B cell (primary cell): ENCODE data around the gene C2CD4C. TPM values are rescaled to one million over a fixed set of nuclear protein-coding genes. Genes with fewer than 3 reads are reported as not detected.

Experiments used
- ATAC-seq: fragments of 200-7000 bp; cut with Tn5 transposase; one replicate; pipeline ENCODE4 v1.10.0; 2021; ENCODE audit warnings: low read depth, mild to moderate bottlenecking, moderate number of reproducible peaks, moderate library complexity
- CTCF ChIA-PET: fragments of 350-600 bp; sonication (Branson Sonifier 250); formaldehyde crosslinking; loops from one replicate; lab custom pipeline; 2021; ENCODE audit warnings: antibody characterized with exemption, inconsistent platforms; lab: Charles Lee
- POLR2A ChIA-PET: fragments of 350-600 bp; sonication (Branson Sonifier 250); formaldehyde crosslinking; loops from one replicate; lab custom pipeline; 2021; ENCODE audit warnings: antibody characterized with exemption; lab: Charles Lee
- DNase-seq: peaks from one replicate; pipeline ENCODE4 v3.0.0; 2013
- H2AFZ ChIP-seq: 2 replicates; pipeline ENCODE4 v1.6.1; 2012; ENCODE audit warnings: mild to moderate bottlenecking, low read depth, low read length; ENCODE audit not compliant: insufficient read depth, poor library complexity, severe bottlenecking
- H3K27ac ChIP-seq, 2 donors: 1 replicate in 1 of 2; 2 replicates in 1 of 2; pipeline ENCODE4 v1.5.1; 2012 to 2013; ENCODE audit warnings: low read length in 2 of 2, mild to moderate bottlenecking in 2 of 2, moderate library complexity in 1 of 2
- H3K27me3 ChIP-seq, 4 experiments: fragments of 200-600 bp in 1 of 4; sonication (generic) in 1 of 4; replicated peaks in 1 of 4; 1 replicate in 2 of 4; 2 replicates in 2 of 4; pipeline versions ENCODE4 v1.6.1 to v1.7.0; 2013 to 2016; ENCODE audit warnings: low read length in 3 of 4, mild to moderate bottlenecking in 2 of 4, mixed read lengths in 1 of 4, moderate library complexity in 1 of 4; ENCODE audit not compliant: insufficient read depth in 4 of 4, control insufficient read depth in 3 of 4; ENCODE audit errors: control extremely low read depth in 1 of 4
- H3K36me3 ChIP-seq, 2 experiments: replicated peaks in 1 of 2; 1 replicate in 1 of 2; 2 replicates in 1 of 2; pipeline versions ENCODE4 v1.6.1 to v1.7.1; 2013; ENCODE audit warnings: low read length in 1 of 2; ENCODE audit not compliant: insufficient read depth in 2 of 2, control insufficient read depth in 1 of 2; ENCODE audit errors: control extremely low read depth in 1 of 2, extremely low read depth in 1 of 2
- H3K4me1 ChIP-seq, 2 donors: fragments of 200-600 bp in 1 of 2; sonication (generic) in 1 of 2; 1 replicate in 1 of 2; 2 replicates in 1 of 2; pipeline versions ENCODE4 v1.5.1 to v1.6.1; 2013 to 2017; ENCODE audit warnings: low read length in 2 of 2; ENCODE audit not compliant: control insufficient read depth in 2 of 2, insufficient read depth in 2 of 2
- H3K4me2 ChIP-seq: replicated peaks from 2 replicates; pipeline ENCODE3; 2012; ENCODE audit warnings: mild to moderate bottlenecking, low read depth, low read length; ENCODE audit not compliant: poor library complexity, severe bottlenecking
- H3K4me3 ChIP-seq, 5 experiments: fragments of 200-600 bp in 1 of 5; sonication (generic) in 1 of 5; 1 replicate in 3 of 5; 2 replicates in 2 of 5; pipeline versions ENCODE4 v1.5.1 to v1.7.0; 2011 to 2016; ENCODE audit warnings: low read length in 4 of 5, mild to moderate bottlenecking in 4 of 5, low read depth in 2 of 5, control low read depth in 1 of 5, moderate library complexity in 1 of 5; ENCODE audit not compliant: insufficient read depth in 1 of 5; ENCODE audit errors: control extremely low read depth in 1 of 5, extremely low read depth in 1 of 5
- H3K79me2 ChIP-seq: fragments of 200-600 bp; sonication (generic); one replicate; pipeline ENCODE4 v1.6.0; 2016; ENCODE audit warnings: low read length; ENCODE audit not compliant: control insufficient read depth, insufficient read depth
- H3K9ac ChIP-seq: fragments of 200-600 bp; sonication (generic); 2 replicates; pipeline ENCODE4 v1.6.1; 2017; ENCODE audit warnings: mild to moderate bottlenecking, low read length, moderate library complexity
- H3K9me3 ChIP-seq, 3 donors: one replicate each; pipeline versions ENCODE4 v1.6.1 to v1.7.1; 2013; ENCODE audit warnings: low read length in 2 of 3; ENCODE audit not compliant: control insufficient read depth in 2 of 3, insufficient read depth in 1 of 3; ENCODE audit errors: control extremely low read depth in 1 of 3
- H4K20me1 ChIP-seq: 2 replicates; pipeline ENCODE4 v1.6.0; 2012; ENCODE audit warnings: mild to moderate bottlenecking, low read length; ENCODE audit not compliant: insufficient read depth, control insufficient read depth, poor library complexity, severe bottlenecking
- H3K27ac Mint-ChIP-seq: one replicate; pipeline ENCODE4 v1.8.0; 2021; ENCODE audit warnings: mixed read lengths
- H3K27me3 Mint-ChIP-seq: one replicate; pipeline ENCODE4 v1.8.0; 2021; ENCODE audit warnings: mixed read lengths
- H3K4me1 Mint-ChIP-seq: one replicate; pipeline ENCODE4 v1.8.0; 2021; ENCODE audit warnings: mixed read lengths
- H3K4me3 Mint-ChIP-seq: one replicate; pipeline ENCODE4 v1.8.0; 2021; ENCODE audit warnings: mixed read lengths
- H3K9me3 Mint-ChIP-seq: one replicate; pipeline ENCODE4 v1.8.0; 2022; ENCODE audit warnings: mixed read lengths; ENCODE audit not compliant: insufficient read depth
- EZH2 ChIP-seq: IDR thresholded peaks from 2 replicates; pipeline ENCODE4 v1.6.1; 2012; ENCODE audit warnings: borderline replicate concordance, low read depth, mild to moderate bottlenecking, moderate library complexity, low read length; ENCODE audit not compliant: insufficient read depth, poor library complexity, severe bottlenecking
- WGBS: methylation state at CpG from one replicate; pipeline ENCODE4 v1.1.5; 2013; ENCODE audit warnings: missing lambda C conversion rate; ENCODE audit not compliant: insufficient coverage; 5-methylcytosine and 5-hydroxymethylcytosine counted together
- intact Hi-C: fragments of 100-400 bp; cut with micrococcal nuclease; formaldehyde crosslinking; loops from one replicate; pipeline ENCODE4 v1.10.0; 2022
- polyA plus RNA-seq: library from polyadenylated mRNA; depleted of rRNA; stranded (reverse); fragments of >200 nt; gene quantifications from 2 replicates; pipeline ENCODE4 v1.2.3, GENCODE V29; 2012
- total RNA-seq, 2 donors: library from RNA; stranded (reverse); fragments of 120-200 nt in 1 of 2; gene quantifications; 1 replicate in 1 of 2; 2 replicates in 1 of 2; pipeline versions ENCODE4 v1.2.3 to v1.2.4, GENCODE V29; 2013 to 2022
- TF ChIP-seq, protein P1 (sequence below): fragments of 200-600 bp; IDR thresholded peaks from one replicate; pipeline ENCODE4 v1.8.0; 2022; ENCODE audit warnings: antibody characterized with exemption, mild to moderate bottlenecking

C2CD4C gene
- total and polyA plus RNA-seq, 2 donors (not counting 1 experiment from before 2014, with no cell fraction given) = not detected

DNA sequence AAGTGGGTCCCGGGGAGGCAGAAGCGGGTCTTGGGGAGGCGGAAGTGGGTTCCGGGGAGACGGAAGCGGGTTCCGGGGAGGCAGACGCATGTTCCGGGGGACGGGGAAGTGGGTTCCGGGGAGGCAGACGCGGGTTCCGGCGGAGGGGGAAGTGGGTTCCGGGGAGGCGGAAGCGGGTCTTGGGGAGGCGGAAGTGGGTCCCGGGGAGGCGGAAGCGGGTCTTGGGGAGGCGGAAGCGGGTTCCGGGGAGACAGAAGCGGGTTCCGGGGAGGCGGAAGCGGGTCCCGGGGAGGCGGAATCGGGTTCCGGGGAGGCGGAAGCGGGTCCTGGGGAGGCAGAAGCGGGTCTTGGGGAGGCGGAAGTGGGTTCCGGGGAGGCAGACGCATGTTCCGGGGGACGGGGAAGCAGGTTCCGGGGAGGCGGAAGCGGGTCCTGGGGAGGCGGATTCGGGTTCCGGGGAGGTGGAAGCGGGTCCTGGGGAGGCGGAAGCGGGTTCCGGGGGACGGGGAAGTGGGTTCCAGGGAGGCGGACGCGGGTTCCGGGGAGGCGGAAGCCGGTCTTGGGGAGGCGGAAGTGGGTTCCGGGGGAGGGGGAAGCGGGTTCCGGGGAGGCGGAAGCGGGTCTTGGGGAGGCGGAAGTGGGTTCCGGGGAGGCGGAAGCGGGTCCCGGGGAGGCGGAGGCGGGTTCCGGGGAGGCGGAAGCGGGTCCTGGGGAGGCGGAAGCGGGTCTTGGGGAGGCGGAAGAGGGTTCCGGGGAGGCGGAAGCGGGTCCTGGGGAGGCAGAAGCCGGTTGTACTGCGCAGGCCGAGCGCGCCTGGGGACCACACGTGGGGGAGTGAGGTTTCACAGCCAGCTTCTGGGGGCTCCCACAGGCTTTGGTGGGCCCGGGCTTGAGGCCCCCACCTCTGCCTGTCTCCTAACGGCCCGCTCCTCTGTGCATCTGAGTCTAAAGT, 49.4 kb upstream of the C2CD4C start:
- WGBS = 96% methylated on average over 83 of the region's 89 CpGs
- no peaks in the 10 kb centered on the region for H4K20me1 ChIP-seq
- DNase-seq (no peak), ATAC-seq (no peak)
- Mint-ChIP-seq H3K4me3 (no peak overlapping the region), H3K4me1 (peaks cover 8% of the 10 kb centered on the region), H3K27me3 (peaks cover 10% of the 10 kb centered on the region), H3K9me3 (no peaks in the 10 kb centered on the region), H3K27ac (no peak overlapping the region)
- TF ChIP-seq EZH2 = no peak
- TF ChIP-seq, protein P1, sequence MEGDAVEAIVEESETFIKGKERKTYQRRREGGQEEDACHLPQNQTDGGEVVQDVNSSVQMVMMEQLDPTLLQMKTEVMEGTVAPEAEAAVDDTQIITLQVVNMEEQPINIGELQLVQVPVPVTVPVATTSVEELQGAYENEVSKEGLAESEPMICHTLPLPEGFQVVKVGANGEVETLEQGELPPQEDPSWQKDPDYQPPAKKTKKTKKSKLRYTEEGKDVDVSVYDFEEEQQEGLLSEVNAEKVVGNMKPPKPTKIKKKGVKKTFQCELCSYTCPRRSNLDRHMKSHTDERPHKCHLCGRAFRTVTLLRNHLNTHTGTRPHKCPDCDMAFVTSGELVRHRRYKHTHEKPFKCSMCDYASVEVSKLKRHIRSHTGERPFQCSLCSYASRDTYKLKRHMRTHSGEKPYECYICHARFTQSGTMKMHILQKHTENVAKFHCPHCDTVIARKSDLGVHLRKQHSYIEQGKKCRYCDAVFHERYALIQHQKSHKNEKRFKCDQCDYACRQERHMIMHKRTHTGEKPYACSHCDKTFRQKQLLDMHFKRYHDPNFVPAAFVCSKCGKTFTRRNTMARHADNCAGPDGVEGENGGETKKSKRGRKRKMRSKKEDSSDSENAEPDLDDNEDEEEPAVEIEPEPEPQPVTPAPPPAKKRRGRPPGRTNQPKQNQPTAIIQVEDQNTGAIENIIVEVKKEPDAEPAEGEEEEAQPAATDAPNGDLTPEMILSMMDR = no peak
- no peak overlapping the region for H3K4me3 ChIP-seq
- peaks cover 0 to 37% (median 7%) of the 10 kb centered on the region in 4 experiments for H3K27me3 ChIP-seq
- H3K79me2 ChIP-seq = no peaks in the 10 kb centered on the region
- H3K4me1 ChIP-seq = peaks cover 13 to 16% of the 10 kb centered on the region in 2 donors
- H2AFZ ChIP-seq = no peak overlapping the region
- H3K9me3 ChIP-seq = peaks cover 0 to 27% (median 0%) of the 10 kb centered on the region in 3 donors
- no peak overlapping the region for H3K4me2 ChIP-seq
- ChIA-PET CTCF (no interaction called here), POLR2A (no interaction called here)
- H3K27ac ChIP-seq = no peak overlapping the region
- H3K9ac ChIP-seq = no peak overlapping the region
- intact Hi-C loops = no loop called here
- no peaks in the 10 kb centered on the region for H3K36me3 ChIP-seq

DNA sequence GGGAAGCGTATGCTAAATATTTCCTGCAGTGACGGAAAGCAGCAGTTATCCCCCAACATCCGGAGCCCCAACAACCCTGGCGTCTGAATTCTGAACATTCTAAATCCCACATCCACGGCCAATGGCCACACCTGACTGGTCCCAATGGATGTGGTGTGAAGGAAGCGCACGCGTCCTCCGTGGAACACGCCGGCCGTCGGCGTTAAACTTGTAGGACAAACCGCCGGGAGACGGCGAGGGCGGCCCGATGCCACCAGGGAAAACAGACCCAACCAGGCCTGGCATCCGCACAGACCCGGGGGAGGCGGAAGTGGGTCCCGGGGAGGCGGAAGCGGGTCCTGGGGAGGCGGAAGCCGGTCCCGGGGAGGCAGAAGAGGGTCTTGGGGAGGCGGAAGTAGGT, 48.7 kb upstream of the C2CD4C start:
- H3K4me3 ChIP-seq = no peak overlapping the region
- H3K4me2 ChIP-seq = no peak overlapping the region
- H3K9ac ChIP-seq = no peak overlapping the region
- no peak overlapping the region for H2AFZ ChIP-seq
- CTCF ChIA-PET = no interaction called here
- H3K27ac ChIP-seq = no peak overlapping the region
- no peaks in the 10 kb centered on the region for H3K79me2 ChIP-seq
- H4K20me1 ChIP-seq = no peaks in the 10 kb centered on the region
- Mint-ChIP-seq H3K27ac (no peak overlapping the region), H3K4me1 (peaks cover 8% of the 10 kb centered on the region), H3K4me3 (no peak overlapping the region), H3K27me3 (peaks cover 10% of the 10 kb centered on the region), H3K9me3 (no peaks in the 10 kb centered on the region)
- POLR2A ChIA-PET = no interaction called here
- ATAC-seq = no peak
- peaks cover 0 to 28% (median 0%) of the 10 kb centered on the region in 3 donors for H3K9me3 ChIP-seq
- peaks cover 13 to 16% of the 10 kb centered on the region in 2 donors for H3K4me1 ChIP-seq
- peaks cover 0 to 33% (median 7%) of the 10 kb centered on the region in 4 experiments for H3K27me3 ChIP-seq
- WGBS = 98% methylated on average over 27 of the region's 30 CpGs
- intact Hi-C loops = no loop called here
- TF ChIP-seq, protein P1 = no peak
- TF ChIP-seq EZH2 = no peak
- DNase-seq = no peak
- H3K36me3 ChIP-seq = no peaks in the 10 kb centered on the region
